GM12878 (cell line): ENCODE data around the gene CXCR6. TPM values are rescaled to one million over a fixed set of nuclear protein-coding genes. Genes with fewer than 3 reads are reported as not detected.

ENCODE experiments used
- ATAC-seq: fragments of 200-7000 bp; cut with Tn5 transposase; 3 replicates; pipeline ENCODE4 v1.9.1; 2020; ENCODE audit warnings: mild to moderate bottlenecking, moderate library complexity
- BruUV-seq: library from RNA; stranded (reverse); fragments of 400-500 nt; replicated peaks from 2 replicates; lab custom pipeline; 2021; lab: Mats Ljungman, UMichigan
- CTCF ChIA-PET: fragments of 300-600 bp; sonication (Branson Sonifier 250); formaldehyde crosslinking; extraction: SDS; loops from one replicate; lab custom pipeline; 2021; ENCODE audit warnings: inconsistent platforms; lab: Yijun Ruan, JAX
- POLR2A ChIA-PET: fragments of 350-600 bp; formaldehyde crosslinking; extraction: SDS; loops from one replicate; lab custom pipeline; 2021; ENCODE audit warnings: inconsistent platforms; lab: Charles Lee
- RAD21 ChIA-PET: fragments of 300-600 bp; sonication (Branson Sonifier 250); formaldehyde crosslinking; loops from one replicate; lab custom pipeline; 2023; ENCODE audit warnings: antibody characterized with exemption; ENCODE audit not compliant: unreplicated experiment; lab: Charles Lee
- SMC1A ChIA-PET: fragments of 300-600 bp; sonication (Branson Sonifier 250); formaldehyde crosslinking; loops from one replicate; lab custom pipeline; 2023; ENCODE audit not compliant: unreplicated experiment, uncharacterized antibody; lab: Charles Lee
- DNase-seq: peaks from one replicate; pipeline ENCODE4 v3.0.0-alpha.2; 2011; ENCODE audit warnings: low read depth, low spot score
- FAIRE-seq: peaks from 3 replicates; lab custom pipeline; 2011; peaks lifted over from hg19 to GRCh38; lab: Jason Lieb, UNC
- H2AFZ ChIP-seq: 2 replicates; pipeline ENCODE4 v1.6.0; 2011; ENCODE audit warnings: low read depth, low read length, control low read depth; ENCODE audit not compliant: control insufficient read depth
- H3K27ac ChIP-seq: 2 replicates; pipeline ENCODE4 v1.5.1; 2011; ENCODE audit warnings: control low read depth; ENCODE audit not compliant: control insufficient read depth, insufficient read depth
- H3K27me3 ChIP-seq, 2 experiments: replicated peaks in 1 of 2; 2 replicates each; pipeline versions ENCODE4 v1.6.0 to v1.6.1; 2011; ENCODE audit warnings: low read length in 1 of 2; ENCODE audit not compliant: control insufficient read depth in 2 of 2, insufficient read depth in 2 of 2
- H3K36me3 ChIP-seq, 2 experiments: 2 replicates each; pipeline ENCODE4 v1.5.1; 2011; ENCODE audit warnings: low read length in 1 of 2; ENCODE audit not compliant: control insufficient read depth in 2 of 2, insufficient read depth in 2 of 2
- H3K4me1 ChIP-seq: 2 replicates; pipeline ENCODE4 v1.6.1; 2011; ENCODE audit warnings: mild to moderate bottlenecking, low read length, moderate library complexity, mixed read lengths; ENCODE audit not compliant: control insufficient read depth, insufficient read depth
- H3K4me2 ChIP-seq: 2 replicates; pipeline ENCODE4 v1.6.0; 2011; ENCODE audit warnings: control low read depth; ENCODE audit not compliant: control insufficient read depth, insufficient read depth
- H3K4me3 ChIP-seq: fragments of 200-600 bp; sonication (generic); 2 replicates; pipeline ENCODE4 v1.5.1; 2016
- H3K79me2 ChIP-seq: 2 replicates; pipeline ENCODE4 v1.6.0; 2011; ENCODE audit warnings: low read length; ENCODE audit not compliant: control insufficient read depth, insufficient read depth
- H3K9ac ChIP-seq: 2 replicates; pipeline ENCODE4 v1.8.0; 2011; ENCODE audit warnings: low read length, control low read depth, mixed read lengths; ENCODE audit not compliant: control insufficient read depth, insufficient read depth
- H3K9me3 ChIP-seq: replicated peaks from 3 replicates; pipeline ENCODE4 v1.5.1; 2011; ENCODE audit warnings: mild to moderate bottlenecking, low read length; ENCODE audit not compliant: control insufficient read depth, insufficient read depth
- H4K20me1 ChIP-seq: 2 replicates; pipeline ENCODE4 v1.6.0; 2011; ENCODE audit not compliant: control insufficient read depth, insufficient read depth
- EED ChIP-seq: sonication (generic); IDR thresholded peaks from 2 replicates; pipeline ENCODE4 v1.6.1; 2016; ENCODE audit warnings: antibody characterized with exemption, low read depth
- IRF4 ChIP-seq: IDR thresholded peaks from 2 replicates; pipeline ENCODE4 v1.6.1; 2011; ENCODE audit warnings: low read depth, low read length
- JUND ChIP-seq: IDR thresholded peaks from 2 replicates; pipeline ENCODE4 v1.6.1; 2012; ENCODE audit warnings: low read depth, mild to moderate bottlenecking, low read length, improper control_type of control experiment, moderate library complexity
- LARP7 ChIP-seq: fragments of 450-650 bp; IDR thresholded peaks from 2 replicates; pipeline ENCODE4 v1.6.1; 2017; ENCODE audit warnings: mild to moderate bottlenecking
- MYC ChIP-seq: IDR thresholded peaks from 2 replicates; pipeline ENCODE4 v1.6.1; 2011; ENCODE audit warnings: mild to moderate bottlenecking, low read length, moderate library complexity, inconsistent platforms; ENCODE audit not compliant: insufficient read depth, insufficient replicate concordance, insufficient read length, severe bottlenecking
- RELA ChIP-seq: fragments of 450-650 bp; IDR thresholded peaks from 2 replicates; pipeline ENCODE4 v1.8.0; 2014; ENCODE audit warnings: borderline replicate concordance; ENCODE audit not compliant: partially characterized antibody
- STAT3 ChIP-seq: IDR thresholded peaks from 2 replicates; pipeline ENCODE4 v1.6.1; 2011; ENCODE audit warnings: low read depth, low read length, improper control_type of control experiment
- TAF1 ChIP-seq: IDR thresholded peaks from 2 replicates; pipeline ENCODE4 v1.6.1; 2011; ENCODE audit warnings: mild to moderate bottlenecking, low read depth, low read length, borderline replicate concordance
- YY1 ChIP-seq: IDR thresholded peaks from 2 replicates; pipeline ENCODE4 v1.6.1; 2011; ENCODE audit warnings: low read depth, mild to moderate bottlenecking, low read length
- ZBED1 ChIP-seq: IDR thresholded peaks from 2 replicates; pipeline ENCODE4 v1.6.1; 2016; ENCODE audit warnings: borderline replicate concordance
- ZNF24 ChIP-seq: fragments of 450-650 bp; IDR thresholded peaks from 2 replicates; pipeline ENCODE4 v1.6.1; 2017; ENCODE audit warnings: antibody characterized with exemption, mild to moderate bottlenecking
- ZNF384 ChIP-seq: IDR thresholded peaks from 2 replicates; pipeline ENCODE4 v1.6.1; 2012; ENCODE audit warnings: low read depth, mild to moderate bottlenecking, low read length, improper control_type of control experiment, borderline replicate concordance
- ZNF592 ChIP-seq: fragments of 450-650 bp; IDR thresholded peaks from 2 replicates; pipeline ENCODE4 v1.6.1; 2017; ENCODE audit warnings: mild to moderate bottlenecking, moderate library complexity
- WGBS: methylation state at CpG from one replicate; pipeline ENCODE4 v1.1.6; 2016; ENCODE audit warnings: low lambda C conversion rate; ENCODE audit not compliant: insufficient replicate concordance, insufficient coverage; ENCODE audit errors: missing lambda C conversion rate; 5-methylcytosine and 5-hydroxymethylcytosine counted together
- in situ Hi-C: fragments of 300-500 bp; cut with MboI; formaldehyde crosslinking; loops from 9 replicates; pipeline ENCODE4 v1.14.3; 2018; ENCODE audit warnings: mixed read lengths
- intact Hi-C: fragments of 100-400 bp; cut with micrococcal nuclease; formaldehyde crosslinking; loops from one replicate; pipeline ENCODE4 v1.14.2; 2022; ENCODE audit not compliant: unreplicated experiment
- polyA plus RNA-seq, 11 experiments: library from polyadenylated mRNA; depleted of rRNA in 4 of 11; unstranded in 6 of 11; stranded (reverse) in 5 of 11; fragments of >200 nt; fragmentation: Nextera tagmentation in 4 of 11; fragmentation: Illumina TruSeq in 1 of 11; extraction: Ambion mirVana in 4 of 11; extraction: Trizol in 1 of 11; gene quantifications; 1 replicate in 1 of 11; 2 replicates in 10 of 11; pipeline versions ENCODE4 v1.2.1 to v1.2.3, GENCODE V29; 2011 to 2016; ENCODE audit warnings: inconsistent platforms in 2 of 11, missing spikeins in 2 of 11, low read depth in 1 of 11
- total RNA-seq, 4 experiments: library from RNA; depleted of rRNA in 3 of 4; stranded (reverse); fragments of >200 nt in 3 of 4; fragmentation: Illumina TruSeq in 1 of 4; extraction: Trizol in 1 of 4; gene quantifications; 2 replicates each; pipeline versions ENCODE4 v1.2.1 to v1.2.3, GENCODE V29; 2013 to 2021
- TF ChIP-seq, protein P1 (sequence below), 3 experiments: IDR thresholded peaks in 2 of 3; conservative IDR thresholded peaks in 1 of 3; 2 replicates each; pipeline ENCODE4 v1.5.1; 2011; ENCODE audit warnings: low read depth in 3 of 3, low read length in 3 of 3, mild to moderate bottlenecking in 3 of 3, control low read depth in 2 of 3, moderate library complexity in 2 of 3, inconsistent platforms in 1 of 3, mixed read lengths in 1 of 3; ENCODE audit not compliant: control insufficient read depth in 2 of 3, insufficient read depth in 1 of 3; ENCODE audit errors: extremely low read depth in 1 of 3
- TF ChIP-seq, protein P2 (sequence below): fragments of 450-650 bp; IDR thresholded peaks from 2 replicates; pipeline ENCODE4 v1.6.1; 2017; ENCODE audit warnings: mild to moderate bottlenecking

The CXCR6 gene
- total and polyA plus RNA-seq, 10 of the 15 experiments (the other 5 are each of a cell fraction or from before 2014, with no cell fraction given) = 0.04 to 0.20 (median 0.12) TPM; not detected in 5

DNA sequence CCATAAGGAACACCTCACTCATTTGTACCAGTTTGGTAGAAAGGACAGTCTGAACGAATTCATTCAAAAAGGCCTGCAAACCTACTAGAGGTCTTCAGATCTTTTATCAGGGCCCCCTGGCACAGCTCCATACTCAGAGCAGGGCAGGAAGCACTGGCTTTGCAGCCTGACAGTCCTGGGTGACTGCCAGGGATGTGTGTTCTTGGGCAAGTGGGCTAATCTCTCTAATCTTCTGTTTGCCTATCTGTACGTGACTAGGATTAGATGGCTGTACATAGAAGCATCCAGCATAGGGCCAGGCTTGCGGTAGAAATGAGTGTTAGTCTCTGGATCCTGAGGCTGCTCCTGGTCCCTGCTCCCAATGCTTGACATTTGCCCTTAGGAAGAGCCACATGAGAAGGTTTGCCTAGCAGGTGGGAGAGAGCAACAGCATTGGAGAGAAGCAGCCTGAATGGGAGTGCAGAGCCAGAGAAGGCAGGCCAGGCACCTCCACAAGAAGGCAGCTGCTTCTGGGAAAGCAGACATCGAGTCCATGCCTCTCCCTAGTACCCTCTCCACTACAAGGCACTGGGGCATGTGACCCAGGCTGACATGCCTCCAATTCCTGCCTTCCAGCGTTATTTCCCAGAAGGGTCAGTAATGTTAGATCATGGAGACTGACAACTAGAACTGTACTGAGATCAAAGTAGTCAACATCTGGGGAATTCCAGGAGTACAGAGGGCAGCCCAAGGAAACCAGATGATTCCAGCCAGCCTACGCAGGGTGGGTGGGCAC, 1.0 kb upstream of the CXCR6 start:
- ChIA-PET CTCF (interaction anchor here (1.0 to 9.0 kb wide), 7 partner anchors 10 to 436 kb away, joined by 3 to 478 read pairs (median 5); partner anchors contain the start of genes FYCO1 and LZTFL1), RAD21 (interaction anchor here (1.0 to 6.8 kb wide), 6 partner anchors 10 to 135 kb away, joined by 3 to 213 read pairs (median 6); no protein-coding TSS in a partner anchor), POLR2A (no interaction called here), SMC1A (interaction anchor here (0.7 to 21.6 kb wide), 6 partner anchors 15 to 1132 kb away, joined by 3 to 523 read pairs (median 6); no protein-coding TSS in a partner anchor)
- no peak overlapping the region for H3K27ac ChIP-seq
- ATAC-seq (no peak), FAIRE-seq (no peak), DNase-seq (no peak)
- H3K4me1 ChIP-seq = peaks cover 7% of the 10 kb centered on the region
- in situ Hi-C loops (loop anchor here (5.0 to 10.0 kb wide), 2 partner anchors 135 to 273 kb away; no protein-coding TSS in a partner anchor), intact Hi-C loops (no loop called here)
- BruUV-seq = no TSS peak
- no peaks in the 10 kb centered on the region for H3K27me3 ChIP-seq
- H2AFZ ChIP-seq = no peak overlapping the region
- no peak overlapping the region for H3K9ac ChIP-seq
- H3K36me3 ChIP-seq = peaks cover under 1 to 6% of the 10 kb centered on the region in 2 experiments; a peak in 3 of 4 replicates
- TF ChIP-seq ZNF24 = no peak
- TF ChIP-seq ZBED1 = no peak
- no peak for TF ChIP-seq ZNF384
- TF ChIP-seq TAF1 = no peak
- TF ChIP-seq YY1 = no peak
- no peak for TF ChIP-seq RELA
- no peak for TF ChIP-seq ZNF592
- TF ChIP-seq STAT3 = no peak
- TF ChIP-seq EED = no peak
- TF ChIP-seq MYC = no peak
- TF ChIP-seq, protein P1, sequence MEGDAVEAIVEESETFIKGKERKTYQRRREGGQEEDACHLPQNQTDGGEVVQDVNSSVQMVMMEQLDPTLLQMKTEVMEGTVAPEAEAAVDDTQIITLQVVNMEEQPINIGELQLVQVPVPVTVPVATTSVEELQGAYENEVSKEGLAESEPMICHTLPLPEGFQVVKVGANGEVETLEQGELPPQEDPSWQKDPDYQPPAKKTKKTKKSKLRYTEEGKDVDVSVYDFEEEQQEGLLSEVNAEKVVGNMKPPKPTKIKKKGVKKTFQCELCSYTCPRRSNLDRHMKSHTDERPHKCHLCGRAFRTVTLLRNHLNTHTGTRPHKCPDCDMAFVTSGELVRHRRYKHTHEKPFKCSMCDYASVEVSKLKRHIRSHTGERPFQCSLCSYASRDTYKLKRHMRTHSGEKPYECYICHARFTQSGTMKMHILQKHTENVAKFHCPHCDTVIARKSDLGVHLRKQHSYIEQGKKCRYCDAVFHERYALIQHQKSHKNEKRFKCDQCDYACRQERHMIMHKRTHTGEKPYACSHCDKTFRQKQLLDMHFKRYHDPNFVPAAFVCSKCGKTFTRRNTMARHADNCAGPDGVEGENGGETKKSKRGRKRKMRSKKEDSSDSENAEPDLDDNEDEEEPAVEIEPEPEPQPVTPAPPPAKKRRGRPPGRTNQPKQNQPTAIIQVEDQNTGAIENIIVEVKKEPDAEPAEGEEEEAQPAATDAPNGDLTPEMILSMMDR (IDR thresholded peaks at IDR 0.05 in 2 of 3, conservative IDR thresholded peaks at IDR 0.05 in 1 of 3; ENCODE audit: control insufficient read depth in 2 of 3, extremely low read depth in 1 of 3, insufficient read depth in 1 of 3, low read depth in 3 of 3, low read length in 3 of 3) = no peak
- TF ChIP-seq, protein P2, sequence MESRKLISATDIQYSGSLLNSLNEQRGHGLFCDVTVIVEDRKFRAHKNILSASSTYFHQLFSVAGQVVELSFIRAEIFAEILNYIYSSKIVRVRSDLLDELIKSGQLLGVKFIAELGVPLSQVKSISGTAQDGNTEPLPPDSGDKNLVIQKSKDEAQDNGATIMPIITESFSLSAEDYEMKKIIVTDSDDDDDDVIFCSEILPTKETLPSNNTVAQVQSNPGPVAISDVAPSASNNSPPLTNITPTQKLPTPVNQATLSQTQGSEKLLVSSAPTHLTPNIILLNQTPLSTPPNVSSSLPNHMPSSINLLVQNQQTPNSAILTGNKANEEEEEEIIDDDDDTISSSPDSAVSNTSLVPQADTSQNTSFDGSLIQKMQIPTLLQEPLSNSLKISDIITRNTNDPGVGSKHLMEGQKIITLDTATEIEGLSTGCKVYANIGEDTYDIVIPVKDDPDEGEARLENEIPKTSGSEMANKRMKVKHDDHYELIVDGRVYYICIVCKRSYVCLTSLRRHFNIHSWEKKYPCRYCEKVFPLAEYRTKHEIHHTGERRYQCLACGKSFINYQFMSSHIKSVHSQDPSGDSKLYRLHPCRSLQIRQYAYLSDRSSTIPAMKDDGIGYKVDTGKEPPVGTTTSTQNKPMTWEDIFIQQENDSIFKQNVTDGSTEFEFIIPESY = no peak
- TF ChIP-seq IRF4 = no peak
- no peak for TF ChIP-seq LARP7
- TF ChIP-seq JUND = no peak
- H3K9me3 ChIP-seq = no peaks in the 10 kb centered on the region; the same call in 2 of the 3 replicates
- no peak overlapping the region for H3K4me2 ChIP-seq
- no peaks in the 10 kb centered on the region for H4K20me1 ChIP-seq
- H3K4me3 ChIP-seq = no peak overlapping the region
- 89% methylated on average over 6 of the region's 6 CpGs for WGBS
- H3K79me2 ChIP-seq = no peaks in the 10 kb centered on the region
